Measurements from ENCODE around the gene DCAF17.

DCAF17 gene

DNA sequence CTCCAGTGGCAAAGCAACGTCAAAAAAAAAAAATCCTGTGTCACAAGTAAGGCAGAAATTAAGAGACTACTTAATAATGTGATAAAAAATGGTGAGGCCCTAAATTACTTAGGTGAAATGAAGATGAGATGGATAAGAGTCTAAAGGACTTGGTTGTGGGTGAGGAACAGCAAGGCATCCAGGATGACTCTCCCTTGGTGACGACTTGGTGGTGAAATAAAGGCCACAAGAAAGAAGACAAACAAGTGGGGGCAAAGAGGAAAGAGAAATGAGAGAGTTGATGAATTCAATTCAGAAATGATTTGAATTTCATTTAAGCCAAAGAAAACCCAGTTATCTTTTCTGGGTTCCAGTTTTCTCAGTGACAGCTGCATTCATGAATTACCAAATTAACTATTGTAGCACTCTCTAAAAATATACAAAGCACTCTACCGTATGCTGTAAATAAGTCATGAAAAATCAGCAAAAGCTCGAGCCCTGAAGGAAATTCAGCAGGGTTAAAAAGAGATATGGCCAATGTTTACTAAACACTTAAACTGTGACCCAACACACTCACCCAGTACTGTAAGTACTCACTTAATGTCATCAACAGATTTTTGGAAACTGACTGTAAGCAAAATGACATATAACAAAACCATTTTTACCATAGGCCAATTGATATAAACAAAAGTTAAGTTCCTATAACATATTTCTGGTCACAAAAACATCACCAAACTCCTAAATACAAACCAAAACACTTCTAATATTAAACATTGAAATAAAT lies 1.6 kb upstream of the DCAF17 start:
- peak overlapping the region; percentile 77 for H2AFZ ChIP-seq (ENCODE audit: low read depth)
- H3K4me1 ChIP-seq (ENCODE audit: low read depth, poor library complexity, severe bottlenecking) = peaks cover 21% of the 10 kb centered on the region
- H4K20me1 ChIP-seq (ENCODE audit: insufficient read depth) = no peaks in the 10 kb centered on the region
- H3K4me2 ChIP-seq = peak overlapping the region; percentile 77
- H3K27me3 ChIP-seq (ENCODE audit: insufficient read depth, low read depth) = no peaks in the 10 kb centered on the region
- peak overlapping the region; percentile 96 for H3K27ac ChIP-seq
- H3K36me3 ChIP-seq (ENCODE audit: insufficient read depth) = no peaks in the 10 kb centered on the region; the same call in 1 of the 2 replicates
- H3K4me3 ChIP-seq (IDR thresholded peaks at IDR 0.05; ENCODE audit: insufficient read depth, low read depth, low read length) = peak overlapping the region; percentile 83
- H3K9ac ChIP-seq = peak overlapping the region; percentile 96
- peaks cover 25% of the 10 kb centered on the region; the same call in 1 of the 2 replicates for H3K79me2 ChIP-seq (ENCODE audit: insufficient read depth, low read depth)
- TF ChIP-seq, protein P1, sequence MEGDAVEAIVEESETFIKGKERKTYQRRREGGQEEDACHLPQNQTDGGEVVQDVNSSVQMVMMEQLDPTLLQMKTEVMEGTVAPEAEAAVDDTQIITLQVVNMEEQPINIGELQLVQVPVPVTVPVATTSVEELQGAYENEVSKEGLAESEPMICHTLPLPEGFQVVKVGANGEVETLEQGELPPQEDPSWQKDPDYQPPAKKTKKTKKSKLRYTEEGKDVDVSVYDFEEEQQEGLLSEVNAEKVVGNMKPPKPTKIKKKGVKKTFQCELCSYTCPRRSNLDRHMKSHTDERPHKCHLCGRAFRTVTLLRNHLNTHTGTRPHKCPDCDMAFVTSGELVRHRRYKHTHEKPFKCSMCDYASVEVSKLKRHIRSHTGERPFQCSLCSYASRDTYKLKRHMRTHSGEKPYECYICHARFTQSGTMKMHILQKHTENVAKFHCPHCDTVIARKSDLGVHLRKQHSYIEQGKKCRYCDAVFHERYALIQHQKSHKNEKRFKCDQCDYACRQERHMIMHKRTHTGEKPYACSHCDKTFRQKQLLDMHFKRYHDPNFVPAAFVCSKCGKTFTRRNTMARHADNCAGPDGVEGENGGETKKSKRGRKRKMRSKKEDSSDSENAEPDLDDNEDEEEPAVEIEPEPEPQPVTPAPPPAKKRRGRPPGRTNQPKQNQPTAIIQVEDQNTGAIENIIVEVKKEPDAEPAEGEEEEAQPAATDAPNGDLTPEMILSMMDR (conservative IDR thresholded peaks at IDR 0.05; ENCODE audit: low read depth, low read length) = no peak

- Histone ChIP-seq H3K9ac (peak overlapping the region; percentile 96), H3K4me2 (peak overlapping the region; percentile 77), H3K4me3 (IDR thresholded peaks at IDR 0.05; ENCODE audit: insufficient read depth, low read depth, low read length) (peak overlapping the region; percentile 83), H3K27ac (peak overlapping the region; percentile 96), H4K20me1 (ENCODE audit: insufficient read depth) (no peaks in the 10 kb centered on the region), H3K27me3 (ENCODE audit: insufficient read depth, low read depth) (no peaks in the 10 kb centered on the region), H3K4me1 (ENCODE audit: low read depth, poor library complexity, severe bottlenecking) (peaks cover 21% of the 10 kb centered on the region), H3K36me3 (ENCODE audit: insufficient read depth) (no peaks in the 10 kb centered on the region; the same call in 1 of the 2 replicates), H3K79me2 (ENCODE audit: insufficient read depth, low read depth) (peaks cover 25% of the 10 kb centered on the region; the same call in 1 of the 2 replicates), H2AFZ (ENCODE audit: low read depth) (peak overlapping the region; percentile 77)
- TF ChIP-seq, protein P1 (conservative IDR thresholded peaks at IDR 0.05; ENCODE audit: low read depth, low read length) = no peak
Measured at GRCh38 chr2:171432969-171433762, 860 bp upstream of the DCAF17 start.

GRCh38 chr2:171433763-171434012 lies 338 bp upstream of the DCAF17 start, which contains the start of gene METTL8:
METTL8 (minus strand) TSS chr2:171433990; CDS start chr2:171392185, 41,805 bp downstream.
- peaks cover 21% of the 10 kb centered on the region for H3K4me1 ChIP-seq (ENCODE audit: low read depth, poor library complexity, severe bottlenecking)
- no peaks in the 10 kb centered on the region; the same call in 1 of the 2 replicates for H3K36me3 ChIP-seq (ENCODE audit: insufficient read depth)
- H3K27ac ChIP-seq = peak within 1 kb of the TSS; percentile 96
- peak within 1 kb of the TSS; percentile 77 for H2AFZ ChIP-seq (ENCODE audit: low read depth)
- TF ChIP-seq, protein P1 (conservative IDR thresholded peaks at IDR 0.05; ENCODE audit: low read depth, low read length) = peak; percentile 64
- H3K4me2 ChIP-seq = peak within 1 kb of the TSS; percentile 77
- H3K79me2 ChIP-seq (ENCODE audit: insufficient read depth, low read depth) = peaks cover 20% of the 10 kb centered on the region; the same call in 1 of the 2 replicates
- peak within 1 kb of the TSS; percentile 96 for H3K9ac ChIP-seq
- H4K20me1 ChIP-seq (ENCODE audit: insufficient read depth) = no peaks in the 10 kb centered on the region
- H3K27me3 ChIP-seq (ENCODE audit: insufficient read depth, low read depth) = no peaks in the 10 kb centered on the region
- H3K4me3 ChIP-seq (IDR thresholded peaks at IDR 0.05; ENCODE audit: insufficient read depth, low read depth, low read length) = peak within 1 kb of the TSS; percentile 83

GRCh38 chr2:171436307-171436706 lies 2.3 kb downstream of the DCAF17 start:
- no peaks in the 10 kb centered on the region; the same call in 1 of the 2 replicates for H3K36me3 ChIP-seq (ENCODE audit: insufficient read depth)
- no peak overlapping the region for H3K9ac ChIP-seq
- no peak overlapping the region for H3K4me2 ChIP-seq
- peaks cover 21% of the 10 kb centered on the region for H3K4me1 ChIP-seq (ENCODE audit: low read depth, poor library complexity, severe bottlenecking)
- no peak overlapping the region for H2AFZ ChIP-seq (ENCODE audit: low read depth)
- TF ChIP-seq, protein P1 (conservative IDR thresholded peaks at IDR 0.05; ENCODE audit: low read depth, low read length) = no peak
- H3K27ac ChIP-seq = no peak overlapping the region
- peaks cover 18% of the 10 kb centered on the region; the same call in 1 of the 2 replicates for H3K79me2 ChIP-seq (ENCODE audit: insufficient read depth, low read depth)
- no peaks in the 10 kb centered on the region for H4K20me1 ChIP-seq (ENCODE audit: insufficient read depth)
- H3K4me3 ChIP-seq (IDR thresholded peaks at IDR 0.05; ENCODE audit: insufficient read depth, low read depth, low read length) = no peak overlapping the region
- no peaks in the 10 kb centered on the region for H3K27me3 ChIP-seq (ENCODE audit: insufficient read depth, low read depth)
